NOMO-1 treated with dmso at 0.1 percent for 144 hours (cell line): ENCODE measurements around the gene IRF3.

Experiments used
- DNase-seq: peaks from one replicate; lab custom pipeline; 2025; ENCODE audit not compliant: unreplicated experiment; lab: John Stamatoyannopoulos, UW

The IRF3 gene

GRCh38 chr19:49669516-49669915 lies 3.9 kb upstream of the IRF3 start:
- DNase-seq: no peak

- no peak for DNase-seq
Measured at GRCh38 chr19:49667473-49667872, 1.8 kb upstream of the IRF3 start.

- no peak for DNase-seq
Measured at GRCh38 chr19:49666120-49666444, 425 bp upstream of the IRF3 start.

GRCh38 chr19:49665036-49665350 lies 664 bp downstream of the IRF3 start:
- DNase-seq: no peak

- peak; percentile 29 for DNase-seq
Measured at GRCh38 chr19:49664171-49665035, 1.3 kb downstream of the IRF3 start.

GRCh38 chr19:49663224-49663623 lies 2.4 kb downstream of the IRF3 start:
- DNase-seq: no peak

- DNase-seq: no peak
Measured at GRCh38 chr19:49662011-49662410, 3.6 kb downstream of the IRF3 start.

- no peak for DNase-seq
Measured at GRCh38 chr19:49660338-49660961, 5.2 kb downstream of the IRF3 start.

GRCh38 chr19:49658566-49659442 lies 6.9 kb downstream of the IRF3 start:
- DNase-seq: no peak

GRCh38 chr19:49658139-49658517 lies 7.5 kb downstream of the IRF3 start:
- DNase-seq: no peak

GRCh38 chr19:49657493-49658138 lies 8.0 kb downstream of the IRF3 start:
- DNase-seq: no peak

- DNase-seq: no peak
Measured at GRCh38 chr19:49656456-49657109, 9.1 kb downstream of the IRF3 start.

- DNase-seq: no peak
Measured at GRCh38 chr19:49655570-49656455, 9.8 kb downstream of the IRF3 start.

- DNase-seq: no peak
Measured at GRCh38 chr19:49654581-49654980, 11.1 kb downstream of the IRF3 start.

GRCh38 chr19:49653466-49653806 lies 12.2 kb downstream of the IRF3 start:
- DNase-seq: no peak

GRCh38 chr19:49652551-49653465 lies 12.8 kb downstream of the IRF3 start:
- DNase-seq: no peak

GRCh38 chr19:49651820-49652550 lies 13.7 kb downstream of the IRF3 start:
- DNase-seq: no peak
